PC-3 (cell line): ENCODE results near the gene VWA1. TPM values are rescaled to one million over a fixed set of nuclear protein-coding genes. Genes with fewer than 3 reads are reported as not detected.
"Not testable (repeated sequence)": the region's sequence is repeated elsewhere in the genome, so short reads cannot be mapped to it uniquely, and the experiment has no call there.

ENCODE experiments used
- ATAC-seq: fragments of 200-7000 bp; cut with Tn5 transposase; 2 replicates; pipeline ENCODE4 v1.9.1; 2020; ENCODE audit warnings: mild to moderate bottlenecking, moderate library complexity
- BruUV-seq: library from RNA; stranded (reverse); fragments of 400-500 nt; replicated peaks from 2 replicates; lab custom pipeline; 2021; lab: Mats Ljungman, UMichigan
- CTCF ChIA-PET: fragments of 300-600 bp; sonication (Branson Sonifier 250); formaldehyde crosslinking; loops from one replicate; lab custom pipeline; 2022; ENCODE audit warnings: antibody characterized with exemption; lab: Charles Lee
- POLR2A ChIA-PET: fragments of 300-600 bp; sonication (Branson Sonifier 250); formaldehyde crosslinking; loops from one replicate; lab custom pipeline; 2022; ENCODE audit warnings: antibody characterized with exemption; ENCODE audit not compliant: unreplicated experiment; lab: Charles Lee
- DNase-seq: peaks from one replicate; pipeline ENCODE4 v3.0.0-alpha.2; 2015
- H2AFZ ChIP-seq: fragments of 300-600 bp; sonication (generic); 2 replicates; pipeline ENCODE4 v1.6.0; 2016; ENCODE audit warnings: antibody characterized with exemption, low read length
- H3F3A ChIP-seq: fragments of 300-600 bp; sonication (generic); one replicate; pipeline ENCODE4 v1.6.0; 2017; ENCODE audit warnings: antibody characterized with exemption, low read length, control low read depth, mild to moderate bottlenecking; ENCODE audit not compliant: unreplicated experiment
- H3K27ac ChIP-seq: fragments of 300-600 bp; sonication (generic); 2 replicates; pipeline ENCODE4 v1.5.1; 2016; ENCODE audit warnings: mild to moderate bottlenecking, low read length
- H3K27me3 ChIP-seq: fragments of 300-600 bp; sonication (generic); 2 replicates; pipeline ENCODE4 v1.6.1; 2016; ENCODE audit warnings: low read length, mixed read lengths
- H3K36me3 ChIP-seq: fragments of 300-600 bp; sonication (generic); 2 replicates; pipeline ENCODE4 v1.6.1; 2016; ENCODE audit warnings: low read depth, mixed run types, low read length, mixed read lengths
- H3K4me1 ChIP-seq: fragments of 300-600 bp; sonication (generic); 2 replicates; pipeline ENCODE4 v1.5.1; 2016; ENCODE audit warnings: low read length; ENCODE audit not compliant: insufficient read depth
- H3K4me2 ChIP-seq: fragments of 300-600 bp; sonication (generic); 2 replicates; pipeline ENCODE4 v1.6.0; 2016; ENCODE audit warnings: low read length
- H3K4me3 ChIP-seq: fragments of 300-600 bp; sonication (generic); 2 replicates; pipeline ENCODE4 v1.5.1; 2016; ENCODE audit warnings: mild to moderate bottlenecking, low read length, mixed read lengths
- H3K79me2 ChIP-seq: fragments of 300-600 bp; sonication (generic); 2 replicates; pipeline ENCODE4 v1.6.1; 2017; ENCODE audit warnings: low read length, mixed read lengths
- H3K9ac ChIP-seq: fragments of 300-600 bp; sonication (generic); 2 replicates; pipeline ENCODE4 v1.6.0; 2016; ENCODE audit warnings: mild to moderate bottlenecking, low read length
- H3K9me2 ChIP-seq: fragments of 300-600 bp; sonication (generic); replicated peaks from 2 replicates; pipeline ENCODE4 v1.6.1; 2016; ENCODE audit warnings: mixed run types, low read length, mixed read lengths
- H3K9me3 ChIP-seq: fragments of 300-600 bp; sonication (generic); 2 replicates; pipeline ENCODE4 v1.6.1; 2016; ENCODE audit warnings: low read length, mixed read lengths
- H4K20me1 ChIP-seq: fragments of 300-600 bp; sonication (generic); 2 replicates; pipeline ENCODE4 v1.6.1; 2016; ENCODE audit warnings: low read length, mixed read lengths
- CTCF ChIP-seq: fragments of 300-600 bp; sonication (generic); conservative IDR thresholded peaks from 2 replicates; pipeline ENCODE4 v1.5.1; 2017; ENCODE audit warnings: antibody characterized with exemption, low read depth, mild to moderate bottlenecking, low read length
- EZH2 ChIP-seq: fragments of 300-600 bp; sonication (generic); IDR thresholded peaks from one replicate; pipeline ENCODE4 v1.6.1; 2017; ENCODE audit warnings: antibody characterized with exemption, mild to moderate bottlenecking, low read length; ENCODE audit not compliant: unreplicated experiment
- EZH2phosphoT487 ChIP-seq: fragments of 300-600 bp; sonication (generic); IDR thresholded peaks from 2 replicates; pipeline ENCODE4 v1.6.1; 2018; ENCODE audit warnings: mild to moderate bottlenecking, antibody characterized with exemption, low read length, borderline replicate concordance
- intact Hi-C: fragments of 100-400 bp; cut with micrococcal nuclease; formaldehyde crosslinking; loops from 2 replicates; pipeline ENCODE4 v1.9.0; 2023
- total RNA-seq: library from RNA; depleted of rRNA; stranded (reverse); fragments of >200 nt; gene quantifications from 2 replicates; pipeline ENCODE4 v1.2.3, GENCODE V29; 2014

The VWA1 gene
- total RNA-seq, 1 experiment from 2014 or later, result 59.1 TPM

DNA sequence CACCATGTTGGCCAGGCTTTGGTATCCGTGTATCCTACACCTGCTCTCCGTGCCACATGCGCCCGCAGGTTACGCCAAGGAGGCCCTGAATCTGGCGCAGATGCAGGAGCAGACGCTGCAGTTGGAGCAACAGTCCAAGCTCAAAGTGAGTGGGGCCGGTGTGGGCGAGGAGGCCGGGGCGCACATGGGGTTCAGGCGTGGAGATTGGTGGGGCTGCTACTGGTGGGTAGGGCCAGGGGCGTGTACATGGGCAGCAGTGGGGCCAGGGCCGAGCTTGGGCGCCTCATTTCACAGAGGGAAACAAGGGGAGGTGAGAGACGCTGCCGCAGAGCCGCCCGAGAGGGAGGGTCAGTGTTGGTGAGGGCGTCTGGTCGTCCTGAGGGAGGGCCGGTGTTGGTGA lies 41.7 kb downstream of the VWA1 start:
- DNase-seq (no peak), ATAC-seq (no peak)
- TF ChIP-seq EZH2 (no peak), EZH2phosphoT487 (no peak), CTCF (no peak)
- Histone ChIP-seq H3K4me1 (peaks cover 8% of the 10 kb centered on the region), H3K9ac (no peak overlapping the region), H3K4me3 (no peak overlapping the region), H3K79me2 (peaks cover 66% of the 10 kb centered on the region), H3K36me3 (peaks cover 42% of the 10 kb centered on the region), H4K20me1 (peaks cover 28% of the 10 kb centered on the region), H3K4me2 (no peak overlapping the region), H3K27ac (no peak overlapping the region), H2AFZ (no peak overlapping the region), H3F3A (no peaks in the 10 kb centered on the region), H3K9me3 (no peaks in the 10 kb centered on the region), H3K27me3 (no peaks in the 10 kb centered on the region), H3K9me2 (no peaks in the 10 kb centered on the region)
- POLR2A ChIA-PET, result no interaction called here
- intact Hi-C loops, result no loop called here
- CTCF ChIA-PET, result no interaction called here
- no TSS peak for BruUV-seq

DNA sequence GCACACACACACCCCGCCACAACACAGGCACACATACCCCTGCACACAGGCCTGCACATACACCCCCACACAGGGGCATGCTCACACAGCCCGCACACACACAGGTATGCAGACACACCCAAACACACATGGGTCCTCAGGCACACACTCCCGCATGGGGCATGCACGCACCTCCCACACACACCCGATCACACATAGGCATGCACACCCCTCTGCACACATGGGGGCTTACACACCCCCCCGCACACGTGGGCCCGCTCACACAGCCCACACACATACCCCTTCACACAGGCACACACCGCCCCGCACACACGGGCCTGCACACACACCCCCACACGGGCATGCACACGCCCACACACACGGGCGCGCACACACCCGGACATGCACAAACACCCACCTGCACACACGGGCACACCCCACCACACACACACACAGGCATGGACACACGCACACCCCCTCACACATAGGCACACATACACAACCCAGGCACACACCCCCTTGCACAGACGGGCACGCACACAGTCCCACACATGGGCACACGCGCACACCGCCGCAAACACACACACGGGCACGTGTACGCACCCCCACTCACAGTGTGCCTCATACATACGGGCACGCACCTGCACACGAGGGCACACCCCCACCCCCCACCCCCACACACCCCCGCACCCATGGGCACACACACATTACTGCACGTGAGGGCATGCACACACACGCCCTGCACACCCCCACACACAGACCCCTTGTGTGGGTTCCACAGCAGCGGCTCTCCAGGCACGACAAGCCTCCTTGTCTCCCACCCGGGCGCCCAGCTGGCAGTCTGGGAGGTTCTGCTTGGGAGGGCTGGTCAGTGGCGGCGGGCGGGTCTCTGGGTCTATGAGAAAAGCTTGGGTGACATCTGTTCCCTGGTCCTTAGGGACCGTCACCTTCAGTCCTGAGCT lies 44.3 kb downstream of the VWA1 start:
- no peak for ATAC-seq
- Histone ChIP-seq H3K9ac (no peak overlapping the region), H3F3A (no peaks in the 10 kb centered on the region), H3K9me2 (no peaks in the 10 kb centered on the region), H3K4me2 (no peak overlapping the region), H2AFZ (no peak overlapping the region), H3K27ac (no peak overlapping the region), H3K36me3 (peaks cover 62% of the 10 kb centered on the region), H3K27me3 (no peaks in the 10 kb centered on the region), H3K79me2 (peaks cover 40% of the 10 kb centered on the region), H3K9me3 (no peaks in the 10 kb centered on the region), H3K4me1 (no peaks in the 10 kb centered on the region), H3K4me3 (no peak overlapping the region), H4K20me1 (peaks cover 13% of the 10 kb centered on the region)
- DNase-seq, result no peak
- intact Hi-C loops, result no loop called here
- no TSS peak for BruUV-seq
- ChIA-PET POLR2A (no interaction called here), CTCF (no interaction called here)
- TF ChIP-seq EZH2, result no peak
- TF ChIP-seq EZH2phosphoT487, result no peak
- TF ChIP-seq CTCF, result no peak

- H3F3A ChIP-seq, H3K9ac ChIP-seq, H3K4me2 ChIP-seq, ATAC-seq, H3K9me3 ChIP-seq, CTCF ChIA-PET, BruUV-seq, H3K27ac ChIP-seq, DNase-seq, intact Hi-C loops, H2AFZ ChIP-seq, POLR2A ChIA-PET, H4K20me1 ChIP-seq, H3K4me3 ChIP-seq, H3K9me2 ChIP-seq, H3K4me1 ChIP-seq, H3K27me3 ChIP-seq: not testable (repeated sequence)
- H3K36me3 ChIP-seq, result peaks cover 62% of the 10 kb centered on the region
- peaks cover 35% of the 10 kb centered on the region for H3K79me2 ChIP-seq
Measured at GRCh38 chr1:1480488-1480867, 45.0 kb downstream of the VWA1 start.

DNA sequence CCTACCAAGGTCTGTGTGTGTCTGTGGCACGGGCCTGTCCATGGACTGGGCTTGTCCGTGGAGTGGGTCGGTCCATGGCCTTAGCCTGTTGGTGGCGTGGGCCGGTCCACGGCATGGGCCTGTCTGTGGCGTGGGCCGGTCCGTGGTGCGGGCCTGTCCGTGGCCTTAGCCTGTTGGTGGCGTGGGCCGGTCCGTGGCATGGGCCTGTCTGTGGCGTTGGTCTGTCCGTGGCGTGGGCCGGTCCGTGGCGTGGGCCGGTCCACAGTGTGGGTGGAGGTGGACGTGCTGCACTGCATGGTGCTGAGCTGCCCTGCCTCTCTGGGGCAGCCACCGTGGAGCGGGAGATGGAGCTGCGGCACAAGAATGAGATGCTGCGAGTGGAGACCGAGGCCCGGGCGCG lies 46.3 kb downstream of the VWA1 start:
- H3K27ac ChIP-seq, intact Hi-C loops, ATAC-seq: not testable (repeated sequence)

More for the DNA sequence above, 46.3 kb downstream of the VWA1 start:
- H3K4me3 ChIP-seq, H3K4me2 ChIP-seq, H3K27me3 ChIP-seq, BruUV-seq, H2AFZ ChIP-seq, H3K9me2 ChIP-seq, POLR2A ChIA-PET, H3F3A ChIP-seq, DNase-seq, H4K20me1 ChIP-seq, CTCF ChIA-PET, H3K9me3 ChIP-seq, H3K9ac ChIP-seq, H3K4me1 ChIP-seq: not testable (repeated sequence)
- peaks cover 21% of the 10 kb centered on the region for H3K79me2 ChIP-seq
- peaks cover 62% of the 10 kb centered on the region for H3K36me3 ChIP-seq
